WI38 (cell line): ENCODE measurements around the gene TEKT5.

Experiments used
- H3K4me3 ChIP-seq: 2 replicates; pipeline ENCODE4 v1.5.1; 2011; ENCODE audit warnings: low read depth, mild to moderate bottlenecking, control low read depth, low read length
- CTCF ChIP-seq: IDR thresholded peaks from 2 replicates; pipeline ENCODE4 v1.5.1; 2012; ENCODE audit warnings: low read depth, mild to moderate bottlenecking, control low read depth, low read length

Gene TEKT5

GRCh38 chr16:10620120-10620519 is 74.6 kb downstream of the TEKT5 start:
- H3K4me3 ChIP-seq = no peak overlapping the region
- no peak for TF ChIP-seq CTCF

- H3K4me3 ChIP-seq = no peak overlapping the region
- no peak for TF ChIP-seq CTCF
These were observed 75.4 kb downstream of the TEKT5 start for GRCh38 chr16:10619271-10619849.

GRCh38 chr16:10618710-10619209 is 76.0 kb downstream of the TEKT5 start:
- H3K4me3 ChIP-seq = no peak overlapping the region

GRCh38 chr16:10617662-10618420 is 76.9 kb downstream of the TEKT5 start:
- no peak overlapping the region for H3K4me3 ChIP-seq
- TF ChIP-seq CTCF = no peak

More at GRCh38 chr16:10618710-10619209, 76.0 kb downstream of the TEKT5 start:
- TF ChIP-seq CTCF = no peak

GRCh38 chr16:10616756-10617640 is 77.7 kb downstream of the TEKT5 start:
- no peak for TF ChIP-seq CTCF
- no peak overlapping the region for H3K4me3 ChIP-seq

- no peak for TF ChIP-seq CTCF
- no peak overlapping the region for H3K4me3 ChIP-seq
These were observed 78.3 kb downstream of the TEKT5 start for GRCh38 chr16:10616419-10616755.

- TF ChIP-seq CTCF = no peak
- H3K4me3 ChIP-seq = no peak overlapping the region
These were observed 80.0 kb downstream of the TEKT5 start for GRCh38 chr16:10614685-10615084.
